Measurements from ENCODE around the gene TMEM221. TPM values are rescaled to one million over a fixed set of nuclear protein-coding genes. Genes with fewer than 3 reads are reported as not detected.

TMEM221 gene
- total RNA-seq, 1 donor from 2014 or later, result not detected

GRCh38 chr19:17418710-17419109, 29.8 kb downstream of the TMEM221 start:
- no peaks in the 10 kb centered on the region for H3K27me3 Mint-ChIP-seq
- no peaks in the 10 kb centered on the region for H3K9me3 Mint-ChIP-seq
- peaks cover 30% of the 10 kb centered on the region for H3K36me3 Mint-ChIP-seq (ENCODE audit: low read depth)
- H3K4me1 Mint-ChIP-seq, result peaks cover 18% of the 10 kb centered on the region
- intact Hi-C loops (cut with micrococcal nuclease), result loop anchor here (1.0 to 10.0 kb wide), 4 partner anchors 13 to 436 kb away; partner anchors contain the start of genes BST2, MRPL34 and RPL18A
- DNase-seq, result no peak
- peak overlapping the region; percentile 91 for H3K27ac Mint-ChIP-seq
- H3K4me3 Mint-ChIP-seq, result peak overlapping the region; percentile 92

- DNase-seq, result no peak
- H3K9me3 Mint-ChIP-seq, result no peaks in the 10 kb centered on the region
- no peak overlapping the region for H3K27ac Mint-ChIP-seq
- no peaks in the 10 kb centered on the region for H3K27me3 Mint-ChIP-seq
- peaks cover 39% of the 10 kb centered on the region for H3K36me3 Mint-ChIP-seq (ENCODE audit: low read depth)
- H3K4me3 Mint-ChIP-seq, result no peak overlapping the region
- peaks cover 21% of the 10 kb centered on the region for H3K4me1 Mint-ChIP-seq
- intact Hi-C loops (cut with micrococcal nuclease), result loop anchor here (10.0 kb wide), 1 partner anchor 440 kb away; the partner anchor contains the start of gene RPL18A
These were observed 33.3 kb downstream of the TMEM221 start for GRCh38 chr19:17415121-17415520.

GRCh38 chr19:17414097-17414496, 34.4 kb downstream of the TMEM221 start:
- no peaks in the 10 kb centered on the region for H3K27me3 Mint-ChIP-seq
- H3K4me1 Mint-ChIP-seq, result peaks cover 16% of the 10 kb centered on the region
- no peak overlapping the region for H3K27ac Mint-ChIP-seq
- H3K9me3 Mint-ChIP-seq, result no peaks in the 10 kb centered on the region
- intact Hi-C loops (cut with micrococcal nuclease), result loop anchor here (10.0 kb wide), 1 partner anchor 441 kb away; the partner anchor contains the start of gene RPL18A
- peaks cover 40% of the 10 kb centered on the region for H3K36me3 Mint-ChIP-seq (ENCODE audit: low read depth)
- no peak for DNase-seq
- no peak overlapping the region for H3K4me3 Mint-ChIP-seq

- no peak overlapping the region for H3K27ac Mint-ChIP-seq
- H3K27me3 Mint-ChIP-seq, result no peaks in the 10 kb centered on the region
- H3K4me1 Mint-ChIP-seq, result peaks cover 21% of the 10 kb centered on the region
- no peaks in the 10 kb centered on the region for H3K9me3 Mint-ChIP-seq
- no peak overlapping the region for H3K4me3 Mint-ChIP-seq
- DNase-seq, result no peak
- H3K36me3 Mint-ChIP-seq (ENCODE audit: low read depth), result peaks cover 41% of the 10 kb centered on the region
- intact Hi-C loops (cut with micrococcal nuclease), result loop anchor here (10.0 kb wide), 1 partner anchor 443 kb away; the partner anchor contains the start of gene RPL18A
These were observed 36.7 kb downstream of the TMEM221 start for GRCh38 chr19:17411801-17412200.

GRCh38 chr19:17409990-17410389, 38.5 kb downstream of the TMEM221 start:
- no peak overlapping the region for H3K4me3 Mint-ChIP-seq
- H3K4me1 Mint-ChIP-seq, result peaks cover 26% of the 10 kb centered on the region
- peaks cover 31% of the 10 kb centered on the region for H3K36me3 Mint-ChIP-seq (ENCODE audit: low read depth)
- H3K27me3 Mint-ChIP-seq, result no peaks in the 10 kb centered on the region
- H3K9me3 Mint-ChIP-seq, result no peaks in the 10 kb centered on the region
- intact Hi-C loops (cut with micrococcal nuclease), result loop anchor here (5.0 to 10.0 kb wide), 2 partner anchors 42 to 445 kb away; partner anchors contain the start of gene RPL18A
- DNase-seq, result no peak
- no peak overlapping the region for H3K27ac Mint-ChIP-seq

- peaks cover 32% of the 10 kb centered on the region for H3K4me1 Mint-ChIP-seq
- H3K36me3 Mint-ChIP-seq (ENCODE audit: low read depth), result peaks cover 26% of the 10 kb centered on the region
- intact Hi-C loops (cut with micrococcal nuclease), result loop anchor here (5.0 kb wide), 1 partner anchor 45 kb away; no protein-coding TSS in a partner anchor
These were observed 41.6 kb downstream of the TMEM221 start for GRCh38 chr19:17406887-17407196.

GRCh38 chr19:17406046-17406886, 42.2 kb downstream of the TMEM221 start:
- peak; percentile 80 for DNase-seq
- peak overlapping the region; percentile 97 for H3K4me3 Mint-ChIP-seq
- peaks cover 31% of the 10 kb centered on the region for H3K4me1 Mint-ChIP-seq
- H3K36me3 Mint-ChIP-seq (ENCODE audit: low read depth), result peaks cover 26% of the 10 kb centered on the region
- no peaks in the 10 kb centered on the region for H3K27me3 Mint-ChIP-seq
- H3K27ac Mint-ChIP-seq, result peak overlapping the region; percentile 91
- intact Hi-C loops (cut with micrococcal nuclease), result loop anchor here (5.0 kb wide), 1 partner anchor 46 kb away; no protein-coding TSS in a partner anchor
- H3K9me3 Mint-ChIP-seq, result no peaks in the 10 kb centered on the region

More at GRCh38 chr19:17406887-17407196, 41.6 kb downstream of the TMEM221 start:
- Mint-ChIP-seq H3K9me3 (no peaks in the 10 kb centered on the region), H3K27ac (peak overlapping the region; percentile 91), H3K4me3 (peak overlapping the region; percentile 97), H3K27me3 (no peaks in the 10 kb centered on the region)
- DNase-seq, result peak; percentile 64

GRCh38 chr19:17405250-17406045, 43.0 kb downstream of the TMEM221 start, which contains the start of gene BST2:
BST2 (minus strand) TSS chr19:17405630; CDS start chr19:17405575, 55 bp downstream.
- Mint-ChIP-seq H3K27me3 (no peaks in the 10 kb centered on the region), H3K27ac (peak within 1 kb of the TSS; percentile 91), H3K4me3 (peak within 1 kb of the TSS; percentile 97), H3K9me3 (no peaks in the 10 kb centered on the region), H3K36me3 (ENCODE audit: low read depth) (peaks cover 29% of the 10 kb centered on the region), H3K4me1 (peaks cover 33% of the 10 kb centered on the region)
- intact Hi-C loops (cut with micrococcal nuclease), result loop anchor here (1.0 to 5.0 kb wide), 4 partner anchors 14 to 113 kb away; no protein-coding TSS in a partner anchor
- DNase-seq, result peak; percentile 88

- intact Hi-C loops (cut with micrococcal nuclease), result loop anchor here (1.0 to 5.0 kb wide), 4 partner anchors 14 to 112 kb away; no protein-coding TSS in a partner anchor
- Mint-ChIP-seq H3K27me3 (no peaks in the 10 kb centered on the region), H3K27ac (peak overlapping the region; percentile 91), H3K9me3 (no peaks in the 10 kb centered on the region), H3K36me3 (ENCODE audit: low read depth) (peaks cover 30% of the 10 kb centered on the region), H3K4me3 (peak overlapping the region; percentile 97), H3K4me1 (peaks cover 33% of the 10 kb centered on the region)
- peak; percentile 64 for DNase-seq
These were observed 43.7 kb downstream of the TMEM221 start for GRCh38 chr19:17404621-17405249.

GRCh38 chr19:17404015-17404414, 44.5 kb downstream of the TMEM221 start:
- Mint-ChIP-seq H3K4me3 (peak overlapping the region; percentile 97), H3K27me3 (no peaks in the 10 kb centered on the region), H3K36me3 (ENCODE audit: low read depth) (peaks cover 31% of the 10 kb centered on the region), H3K4me1 (peaks cover 33% of the 10 kb centered on the region), H3K27ac (peak overlapping the region; percentile 90), H3K9me3 (no peaks in the 10 kb centered on the region)
- intact Hi-C loops (cut with micrococcal nuclease), result loop anchor here (2.0 kb wide), 1 partner anchor 13 kb away; no protein-coding TSS in a partner anchor
- DNase-seq, result peak; percentile 64

- intact Hi-C loops (cut with micrococcal nuclease), result loop anchor here (1.0 kb wide), 1 partner anchor 8 kb away; no protein-coding TSS in a partner anchor
- H3K27me3 Mint-ChIP-seq, result no peaks in the 10 kb centered on the region
- peak; percentile 80 for DNase-seq
- peak overlapping the region; percentile 97 for H3K4me3 Mint-ChIP-seq
- peaks cover 34% of the 10 kb centered on the region for H3K36me3 Mint-ChIP-seq (ENCODE audit: low read depth)
- peaks cover 33% of the 10 kb centered on the region for H3K4me1 Mint-ChIP-seq
- peak overlapping the region; percentile 90 for H3K27ac Mint-ChIP-seq
- H3K9me3 Mint-ChIP-seq, result no peaks in the 10 kb centered on the region
These were observed 45.2 kb downstream of the TMEM221 start for GRCh38 chr19:17402982-17403855.

- H3K27me3 Mint-ChIP-seq, result no peaks in the 10 kb centered on the region
- DNase-seq, result no peak
- H3K36me3 Mint-ChIP-seq (ENCODE audit: low read depth), result peaks cover 34% of the 10 kb centered on the region
- intact Hi-C loops (cut with micrococcal nuclease), result no loop called here
- peaks cover 22% of the 10 kb centered on the region for H3K4me1 Mint-ChIP-seq
- H3K9me3 Mint-ChIP-seq, result no peaks in the 10 kb centered on the region
- H3K27ac Mint-ChIP-seq, result no peak overlapping the region
- no peak overlapping the region for H3K4me3 Mint-ChIP-seq
These were observed 46.8 kb downstream of the TMEM221 start for GRCh38 chr19:17401628-17402027.

Measured in activated CD4-positive, alpha-beta T cell treated with anti-CD3 and anti-CD28 coated beads, Interleukin-2, amount 10 ng/mL, durations not matched to agents 24 days and 14 days (primary cell).